H1 (cell line): Measurements from ENCODE around the gene PRPS1. TPM values are rescaled to one million over a fixed set of nuclear protein-coding genes. Genes with fewer than 3 reads are reported as not detected.

ENCODE experiments used
- CTCF ChIA-PET: fragments of 300-600 bp; sonication (Branson Sonifier 250); formaldehyde crosslinking; loops from one replicate; lab custom pipeline; 2021; ENCODE audit not compliant: partially characterized antibody; lab: Charles Lee
- POLR2A ChIA-PET: fragments of 300-600 bp; sonication (Branson Sonifier 250); formaldehyde crosslinking; loops from one replicate; lab custom pipeline; 2021; ENCODE audit warnings: inconsistent platforms; ENCODE audit not compliant: partially characterized antibody; lab: Charles Lee
- DNase-seq, 2 experiments: peaks; one replicate each; pipeline versions ENCODE4 v3.0.0 to v3.0.0-alpha.2; 2010 to 2022; ENCODE audit warnings: low spot score in 2 of 2, low read depth in 1 of 2, mixed read lengths in 1 of 2
- FAIRE-seq: peaks from 2 replicates; lab custom pipeline; 2011; peaks lifted over from hg19 to GRCh38; lab: Jason Lieb, UNC
- H2AFZ ChIP-seq: 2 replicates; pipeline ENCODE4 v1.8.1; 2012; ENCODE audit warnings: low read length, inconsistent platforms
- H2AK5ac ChIP-seq: 2 replicates; pipeline ENCODE4 v1.6.1; 2013; ENCODE audit warnings: low read depth, low read length
- H2BK120ac ChIP-seq: replicated peaks from 2 replicates; pipeline ENCODE3; 2013; ENCODE audit warnings: low read depth, low read length, inconsistent platforms
- H2BK12ac ChIP-seq: 2 replicates; pipeline ENCODE4 v1.6.1; 2013; ENCODE audit warnings: low read depth, low read length
- H2BK15ac ChIP-seq: 2 replicates; pipeline ENCODE4 v1.6.1; 2013; ENCODE audit warnings: low read length
- H2BK20ac ChIP-seq: 2 replicates; pipeline ENCODE4 v1.6.1; 2013; ENCODE audit warnings: low read length
- H2BK5ac ChIP-seq: 2 replicates; pipeline ENCODE4 v1.6.1; 2013; ENCODE audit warnings: low read depth, low read length
- H3K14ac ChIP-seq: 2 replicates; pipeline ENCODE4 v1.6.1; 2013; ENCODE audit warnings: inconsistent platforms; ENCODE audit not compliant: insufficient read length
- H3K18ac ChIP-seq: 2 replicates; pipeline ENCODE4 v1.6.1; 2013; ENCODE audit warnings: low read length; ENCODE audit errors: extremely low read depth
- H3K23ac ChIP-seq: 2 replicates; pipeline ENCODE4 v1.6.1; 2013; ENCODE audit warnings: inconsistent platforms; ENCODE audit not compliant: insufficient read length
- H3K23me2 ChIP-seq: 2 replicates; pipeline ENCODE4 v1.6.1; 2013; ENCODE audit warnings: low read depth, low read length
- H3K27ac ChIP-seq: 2 replicates; pipeline ENCODE4 v1.6.1; 2011; ENCODE audit warnings: low read depth, low read length, inconsistent platforms
- H3K27me3 ChIP-seq, 4 experiments: replicated peaks in 1 of 4; 1 replicate in 1 of 4; 2 replicates in 3 of 4; pipeline versions ENCODE4 v1.6.1 to v1.8.1; 2011 to 2013; ENCODE audit warnings: low read length in 3 of 4, mild to moderate bottlenecking in 3 of 4, inconsistent platforms in 2 of 4, mixed read lengths in 2 of 4, moderate library complexity in 1 of 4; ENCODE audit not compliant: control insufficient read depth in 3 of 4, insufficient read depth in 3 of 4; ENCODE audit errors: extremely low read depth in 1 of 4
- H3K36me3 ChIP-seq, 4 experiments: 2 replicates each; pipeline versions ENCODE4 v1.6.1 to v1.8.1; 2011 to 2013; ENCODE audit warnings: mild to moderate bottlenecking in 4 of 4, low read length in 3 of 4, moderate library complexity in 2 of 4, control low read depth in 1 of 4, inconsistent platforms in 1 of 4; ENCODE audit not compliant: insufficient read depth in 4 of 4, control insufficient read depth in 2 of 4
- H3K4ac ChIP-seq: replicated peaks from 2 replicates; pipeline ENCODE3; 2013; ENCODE audit warnings: low read length, low read depth, mixed read lengths, inconsistent platforms; ENCODE audit not compliant: insufficient read length
- H3K4me1 ChIP-seq, 4 experiments: replicated peaks in 1 of 4; 1 replicate in 1 of 4; 2 replicates in 3 of 4; pipeline versions ENCODE4 v1.6.1 to v1.8.1; 2011 to 2013; ENCODE audit warnings: low read length in 3 of 4, inconsistent platforms in 2 of 4, mixed read lengths in 1 of 4; ENCODE audit not compliant: insufficient read depth in 4 of 4, control insufficient read depth in 3 of 4
- H3K4me2 ChIP-seq, 2 experiments: 2 replicates each; pipeline versions ENCODE4 v1.6.1 to v1.8.1; 2011 to 2013; ENCODE audit warnings: low read depth in 2 of 2, low read length in 2 of 2, control low read depth in 1 of 2, inconsistent platforms in 1 of 2, mild to moderate bottlenecking in 1 of 2; ENCODE audit not compliant: insufficient read depth in 1 of 2
- H3K4me3 ChIP-seq, 4 experiments: fragments of 200-600, 300-600 bp in 1 of 4; sonication (generic), shearing (Covaris generic), sonication (Bioruptor Twin) in 1 of 4; 2 replicates each; pipeline versions ENCODE4 v1.5.1 to v1.8.1; 2011 to 2016; ENCODE audit warnings: low read length in 4 of 4, low read depth in 3 of 4, control low read depth in 2 of 4, inconsistent platforms in 2 of 4, mild to moderate bottlenecking in 2 of 4, mixed read lengths in 1 of 4, moderate library complexity in 1 of 4; ENCODE audit not compliant: insufficient read depth in 2 of 4; ENCODE audit errors: extremely low read depth in 1 of 4
- H3K56ac ChIP-seq: replicated peaks from 2 replicates; pipeline ENCODE3; 2013; ENCODE audit warnings: low read depth, mild to moderate bottlenecking, mixed read lengths, low read length, inconsistent platforms; ENCODE audit not compliant: insufficient read length
- H3K79me1 ChIP-seq: 2 replicates; pipeline ENCODE4 v1.6.1; 2013; ENCODE audit warnings: low read depth, low read length, control low read depth
- H3K79me2 ChIP-seq, 2 experiments: 2 replicates each; pipeline versions ENCODE4 v1.6.1 to v1.8.1; 2012 to 2013; ENCODE audit warnings: low read length in 2 of 2, mild to moderate bottlenecking in 2 of 2, inconsistent platforms in 1 of 2; ENCODE audit not compliant: insufficient read depth in 2 of 2, control insufficient read depth in 1 of 2
- H3K9ac ChIP-seq, 4 experiments: replicated peaks in 1 of 4; 1 replicate in 1 of 4; 2 replicates in 3 of 4; pipeline versions ENCODE4 v1.6.1 to v1.8.1; 2011 to 2013; ENCODE audit warnings: low read depth in 3 of 4, low read length in 3 of 4, control low read depth in 2 of 4, mild to moderate bottlenecking in 2 of 4, moderate library complexity in 2 of 4, inconsistent platforms in 1 of 4; ENCODE audit errors: extremely low read depth in 1 of 4
- H3K9me3 ChIP-seq, 2 experiments: 2 replicates each; pipeline versions ENCODE4 v1.6.1 to v1.8.1; 2012 to 2013; ENCODE audit warnings: mild to moderate bottlenecking in 2 of 2, moderate library complexity in 2 of 2, control low read depth in 1 of 2, inconsistent platforms in 1 of 2, low read depth in 1 of 2, low read length in 1 of 2, mixed read lengths in 1 of 2; ENCODE audit not compliant: insufficient read depth in 2 of 2
- H4K20me1 ChIP-seq, 2 experiments: replicated peaks in 1 of 2; 2 replicates each; pipeline versions ENCODE3 to v1.8.1; 2011 to 2013; ENCODE audit warnings: inconsistent platforms in 2 of 2, low read length in 2 of 2, mild to moderate bottlenecking in 1 of 2; ENCODE audit not compliant: insufficient read depth in 2 of 2, control insufficient read depth in 1 of 2
- H4K5ac ChIP-seq: 2 replicates; pipeline ENCODE4 v1.6.1; 2013; ENCODE audit warnings: low read length, low read depth, mixed read lengths, inconsistent platforms; ENCODE audit not compliant: insufficient read length
- H4K8ac ChIP-seq: 2 replicates; pipeline ENCODE4 v1.8.0; 2013; ENCODE audit warnings: mild to moderate bottlenecking, moderate library complexity, low read length, inconsistent platforms; ENCODE audit not compliant: insufficient read depth; ENCODE audit errors: extremely low read depth
- H4K91ac ChIP-seq: replicated peaks from 2 replicates; pipeline ENCODE3; 2013; ENCODE audit warnings: low read length, mixed read lengths, inconsistent platforms; ENCODE audit not compliant: insufficient read length
- CBX5 ChIP-seq: fragments of 300-800, 300-1000 bp; sonication (generic); IDR thresholded peaks from 2 replicates; pipeline ENCODE4 v1.7.1; 2016; ENCODE audit warnings: antibody characterized with exemption, low read length, low read depth
- CTCF ChIP-seq, 3 experiments: IDR thresholded peaks; 1 replicate in 2 of 3; 2 replicates in 1 of 3; pipeline versions ENCODE4 v1.5.1 to v1.6.1; 2011; ENCODE audit warnings: low read length in 3 of 3, mild to moderate bottlenecking in 3 of 3, inconsistent platforms in 2 of 3, low read depth in 1 of 3, moderate library complexity in 1 of 3; ENCODE audit not compliant: insufficient read depth in 1 of 3; ENCODE audit errors: control extremely low read depth in 1 of 3
- EZH2 ChIP-seq: fragments of 200-600 bp; sonication (generic); IDR thresholded peaks from 2 replicates; pipeline ENCODE4 v1.7.1; 2012; ENCODE audit warnings: low read depth, mild to moderate bottlenecking, moderate library complexity, low read length, inconsistent platforms; ENCODE audit not compliant: severe bottlenecking
- SIX5 ChIP-seq: IDR thresholded peaks from 2 replicates; pipeline ENCODE4 v1.6.1; 2011; ENCODE audit warnings: mild to moderate bottlenecking, low read depth, low read length
- SP4 ChIP-seq: IDR thresholded peaks from 2 replicates; pipeline ENCODE4 v1.6.1; 2012; ENCODE audit warnings: low read length, inconsistent platforms
- WGBS, 2 experiments: shearing (Covaris generic) in 1 of 2; methylation state at CpG; one replicate each; pipeline versions ENCODE4 v1.1.6 to v1.1.7; 2013 to 2015; ENCODE audit warnings: low lambda C conversion rate in 2 of 2, mixed read lengths in 2 of 2, inconsistent platforms in 1 of 2, low coverage in 1 of 2, missing lambda C conversion rate in 1 of 2; ENCODE audit not compliant: insufficient replicate concordance in 2 of 2, insufficient coverage in 1 of 2, insufficient read length in 1 of 2; ENCODE audit errors: extremely low coverage in 1 of 2, missing lambda C conversion rate in 1 of 2; 5-methylcytosine and 5-hydroxymethylcytosine counted together
- long read RNA-seq, 2 experiments: library from RNA in 1 of 2; library from capped mRNA in 1 of 2; stranded (forward); transcript quantifications; one replicate each; pipeline ENCODE4 v2.0.0, GENCODE V29; 2021; ENCODE audit warnings: inconsistent platforms in 1 of 2
- polyA minus RNA-seq, 3 experiments: library from RNA; depleted of rRNA, polyadenylated mRNA; stranded (reverse); fragments of >200 nt; gene quantifications; 1 replicate in 2 of 3; 2 replicates in 1 of 3; pipeline ENCODE4 v1.2.3, GENCODE V29; 2011
- polyA plus RNA-seq, 7 experiments: library from polyadenylated mRNA; depleted of rRNA in 3 of 7; stranded (reverse) in 5 of 7; unstranded in 2 of 7; fragments of >200 nt in 5 of 7; fragments of 200-250 nt in 2 of 7; gene quantifications; 1 replicate in 5 of 7; 2 replicates in 1 of 7; 4 replicates in 1 of 7; pipeline versions ENCODE4 v1.2.1 to v1.2.3, GENCODE V29; 2011 to 2013; ENCODE audit warnings: missing spikeins in 2 of 7, mixed read lengths in 2 of 7
- total RNA-seq: library from RNA; stranded (reverse); fragmentation: NEBNext Ultra II Directional; extraction: Animal tissue kit (Norgen Biotek cat#: 25700); gene quantifications from 2 replicates; pipeline ENCODE4 v1.2.1, GENCODE V29; 2021

The PRPS1 gene
- total RNA-seq (102 and 110 TPM in 2 replicates), polyA plus RNA-seq (2011; rRNA removed) (66.0 and 90.1 TPM in 2 replicates), polyA minus RNA-seq (2011; rRNA and poly(A)+ RNA removed) (117 and 139 TPM in 2 replicates)
- 108 TPM for polyA plus RNA-seq (2011; cell fraction: cytosol; rRNA removed)
- 42.1 TPM for polyA plus RNA-seq (2011; cell fraction: nucleus; rRNA removed)
- polyA plus RNA-seq (2012, experiment 1 of 2), result 93.3 to 109 TPM (median 95.0 TPM) in 4 replicates
- polyA plus RNA-seq (2012, experiment 2 of 2), result 25.6 TPM
- 55.8 TPM for polyA plus RNA-seq (2013, experiment 1 of 2)
- polyA plus RNA-seq (2013, experiment 2 of 2), result 56.2 TPM
- 55.6 TPM for polyA minus RNA-seq (2011; cell fraction: cytosol; rRNA and poly(A)+ RNA removed)
- 30.7 TPM for polyA minus RNA-seq (2011; cell fraction: nucleus; rRNA and poly(A)+ RNA removed)
- long read RNA-seq, experiment 1, transcript PRPS1-204 (7 exons, 2,152 nt), result major isoform, 76 of 144 reads
- long read RNA-seq, experiment 1, partial matches to known transcripts, result 36 of 144 reads
- long read RNA-seq, experiment 1, other reads (novel, unspliced or antisense), result 28 of 144 reads
- long read RNA-seq, experiment 2, transcript PRPS1-204 (7 exons, 2,152 nt), result major isoform, 140 of 171 reads
- long read RNA-seq, experiment 2, partial matches to known transcripts, result 4 of 171 reads
- long read RNA-seq, experiment 2, other reads (novel, unspliced or antisense), result 25 of 171 reads

GRCh38 chrX:107627838-107628661, at the start of gene PRPS1:
TSS of gene PRPS1 (plus strand) at chrX:107628510. CDS start at chrX:107628629, 119 bp downstream.
- DNase-seq (peak; percentile 77 to 83), FAIRE-seq (peak; percentile 80)
- Histone ChIP-seq H4K8ac (peak within 1 kb of the TSS; percentile 45; the same call in 1 of the 2 replicates), H4K91ac (no peak within 1 kb of the TSS), H3K27ac (peak within 1 kb of the TSS; percentile 74), H2BK5ac (peak within 1 kb of the TSS; percentile 44; the same call in 1 of the 2 replicates), H3K9ac (peak within 1 kb of the TSS; percentile 68 to 80 (median 76)), H3K79me2 (peaks cover 0 to 46% of the 10 kb centered on the region in 2 experiments; a peak in 3 of 4 replicates), H4K5ac (no peak within 1 kb of the TSS), H3K79me1 (no peaks in the 10 kb centered on the region), H2AFZ (peak within 1 kb of the TSS; percentile 91; the same call in 1 of the 2 replicates), H2AK5ac (no peak within 1 kb of the TSS), H4K20me1 (peaks cover 0 to 5% of the 10 kb centered on the region in 2 experiments), H3K14ac (no peak within 1 kb of the TSS), H2BK120ac (no peak within 1 kb of the TSS), H3K4me3 (peak within 1 kb of the TSS; percentile 74 to 94 (median 87)), H3K56ac (no peak within 1 kb of the TSS), H3K23ac (no peak within 1 kb of the TSS), H3K18ac (no peak within 1 kb of the TSS; the same call in none of the 2 replicates), H2BK12ac (0 out of 2 replicates have a peak within 1 kb of the TSS, but pooled peaks have one; percentile 3), H3K36me3 (no peaks in the 10 kb centered on the region; a peak in 1 of 8 replicates), H2BK15ac (no peak within 1 kb of the TSS), H3K27me3 (no peaks in the 10 kb centered on the region), H3K9me3 (no peaks in the 10 kb centered on the region), H3K23me2 (peaks cover 2% of the 10 kb centered on the region; the same call in 1 of the 2 replicates), H2BK20ac (no peak within 1 kb of the TSS), H3K4ac (no peak within 1 kb of the TSS), H3K4me2 (peak within 1 kb of the TSS; percentile 67 to 68), H3K4me1 (no peaks in the 10 kb centered on the region; a peak in 1 of 7 replicates)
- WGBS, 2 experiments, result 4% methylated on average over 28 of the region's 37 CpGs; no CpG with 5 or more reads in 1 of the 2 experiments
- ChIA-PET POLR2A (interaction anchor here (0.5 to 1.7 kb wide), 14 partner anchors 8 to 432 kb away, joined by 3 to 8 read pairs (median 4); partner anchors contain the start of gene TSC22D3), CTCF (interaction anchor here (0.6 to 2.4 kb wide), 11 partner anchors 9 to 177 kb away, joined by 3 to 11 read pairs (median 4); partner anchors contain the start of gene NCBP2L)
- TF ChIP-seq CBX5, result no peak
- TF ChIP-seq SIX5, result no peak
- TF ChIP-seq CTCF (IDR thresholded peaks at IDR 0.05; ENCODE audit: control extremely low read depth in 1 of 3, insufficient read depth in 1 of 3, low read depth in 1 of 3, low read length in 3 of 3), result no peak
- no peak for TF ChIP-seq SP4
- TF ChIP-seq EZH2, result no peak
